Measurements from ENCODE around the gene BOD1L2. TPM values are rescaled to one million over a fixed set of nuclear protein-coding genes. Genes with fewer than 3 reads are reported as not detected.

The BOD1L2 gene
- total RNA-seq, 1 experiment from 2014 or later = not detected

- no peak for DNase-seq (ENCODE audit: low read depth)
Measured at GRCh38 chr18:57149531-57149930, 2.6 kb downstream of the BOD1L2 start.

GRCh38 chr18:57150081-57150480 lies 3.2 kb downstream of the BOD1L2 start:
- DNase-seq (ENCODE audit: low read depth) = no peak

- DNase-seq (ENCODE audit: low read depth) = peak; percentile 2
Measured at GRCh38 chr18:57150828-57151227, 3.9 kb downstream of the BOD1L2 start.

- no peak for DNase-seq (ENCODE audit: low read depth)
Measured at GRCh38 chr18:57154191-57154830, 7.4 kb downstream of the BOD1L2 start.

- no peak for DNase-seq (ENCODE audit: low read depth)
Measured at GRCh38 chr18:57164401-57164800, 17.5 kb downstream of the BOD1L2 start.

GRCh38 chr18:57167617-57168308 lies 20.9 kb downstream of the BOD1L2 start:
- DNase-seq (ENCODE audit: low read depth) = no peak

GRCh38 chr18:57171026-57171425 lies 24.1 kb downstream of the BOD1L2 start:
- no peak for DNase-seq (ENCODE audit: low read depth)

GRCh38 chr18:57175532-57175931 lies 28.6 kb downstream of the BOD1L2 start:
- DNase-seq (ENCODE audit: low read depth) = no peak

- no peak for DNase-seq (ENCODE audit: low read depth)
Measured at GRCh38 chr18:57185434-57185833, 38.5 kb downstream of the BOD1L2 start.

- no peak for DNase-seq (ENCODE audit: low read depth)
Measured at GRCh38 chr18:57188851-57189557, 42.1 kb downstream of the BOD1L2 start.

- no peak for DNase-seq (ENCODE audit: low read depth)
Measured at GRCh38 chr18:57190026-57190425, 43.1 kb downstream of the BOD1L2 start.

GRCh38 chr18:57194070-57194469 lies 47.2 kb downstream of the BOD1L2 start:
- no peak for DNase-seq (ENCODE audit: low read depth)

- no peak for DNase-seq (ENCODE audit: low read depth)
Measured at GRCh38 chr18:57194622-57195021, 47.7 kb downstream of the BOD1L2 start.

GRCh38 chr18:57195341-57195740 lies 48.5 kb downstream of the BOD1L2 start:
- DNase-seq (ENCODE audit: low read depth) = no peak

GRCh38 chr18:57197261-57197660 lies 50.4 kb downstream of the BOD1L2 start:
- no peak for DNase-seq (ENCODE audit: low read depth)

GRCh38 chr18:57198073-57198472 lies 51.2 kb downstream of the BOD1L2 start:
- DNase-seq (ENCODE audit: low read depth) = no peak

Other genes with a start within 250 kb of the BOD1L2 start
- not detected in 2 replicates for gene ST8SIA3, start 205.5 kb downstream of the BOD1L2 start, total RNA-seq (2014; rRNA removed; shearing (Covaris generic))

All from HT1080 (cell line).